Spleen (tissue), 7 donors: ENCODE results near the gene LRR1.

ENCODE experiments used
- CTCF ChIP-seq, 11 experiments: fragments of 200-600 bp in 7 of 11; fragments of 450-650 bp in 4 of 11; sonication (generic) in 4 of 11; IDR thresholded peaks in 8 of 11; conservative IDR thresholded peaks in 3 of 11; 1 replicate in 7 of 11; 2 replicates in 4 of 11; pipeline versions ENCODE4 v1.4.0 to v1.8.0; 2016 to 2021; ENCODE audit warnings: antibody characterized with exemption in 11 of 11, inconsistent platforms in 4 of 11, mild to moderate bottlenecking in 1 of 11
- POLR2A ChIP-seq, 3 donors: fragments of 450-650 bp; IDR thresholded peaks; one replicate each; pipeline ENCODE4 v1.5.1; 2017; ENCODE audit warnings: antibody characterized with exemption in 3 of 3, mild to moderate bottlenecking in 1 of 3
- donor health status: DM: no; HTN: no; CAD: no; lungs with moderate emphysema.
- donor health status: DM: no; HTN: no; CAD: no.
- donor health status: DM: no; HTN: no; CAD: no.

- TF ChIP-seq CTCF (IDR thresholded peaks at IDR 0.05 in 8 of 11, conservative IDR thresholded peaks at IDR 0.05 in 3 of 11) = peak in 1 of 11 experiments; percentile 10
- TF ChIP-seq POLR2A (IDR thresholded peaks at IDR 0.05) = peak in 1 of 3 donors; percentile 4
These were observed 36.0 kb downstream of the LRR1 start, which contains the start of gene DNAAF2 for GRCh38 chr14:49634547-49635334.
